DMS53 (cell line): ENCODE results near the gene FOSL2.
"Not testable (repeated sequence)": the region's sequence is repeated elsewhere in the genome, so short reads cannot be mapped to it uniquely, and the experiment has no call there.

Source experiments
- DNase-seq: peaks from one replicate; lab custom pipeline; 2025; lab: John Stamatoyannopoulos, UW

Gene FOSL2

GRCh38 chr2:28357055-28357454 lies 35.6 kb upstream of the FOSL2 start:
- DNase-seq: no peak

- no peak for DNase-seq
These were observed 34.5 kb upstream of the FOSL2 start for GRCh38 chr2:28357948-28358667.

GRCh38 chr2:28358668-28359201 lies 33.9 kb upstream of the FOSL2 start:
- DNase-seq: no peak

GRCh38 chr2:28359222-28360057 lies 33.2 kb upstream of the FOSL2 start:
- DNase-seq: peak; percentile 79

GRCh38 chr2:28360058-28360717 lies 32.5 kb upstream of the FOSL2 start:
- DNase-seq: no peak

- no peak for DNase-seq
These were observed 31.9 kb upstream of the FOSL2 start for GRCh38 chr2:28360718-28361293.

GRCh38 chr2:28361991-28362710 lies 30.5 kb upstream of the FOSL2 start:
- no peak for DNase-seq

GRCh38 chr2:28362991-28363521 lies 29.6 kb upstream of the FOSL2 start:
- no peak for DNase-seq

- DNase-seq: no peak
These were observed 28.9 kb upstream of the FOSL2 start for GRCh38 chr2:28363686-28364280.

GRCh38 chr2:28364610-28365009 lies 28.0 kb upstream of the FOSL2 start:
- DNase-seq: no peak

GRCh38 chr2:28365158-28365557 lies 27.5 kb upstream of the FOSL2 start:
- no peak for DNase-seq

GRCh38 chr2:28366149-28366495 lies 26.5 kb upstream of the FOSL2 start:
- no peak for DNase-seq

- DNase-seq: no peak
These were observed 26.0 kb upstream of the FOSL2 start for GRCh38 chr2:28366496-28367282.

- DNase-seq: no peak
These were observed 24.8 kb upstream of the FOSL2 start for GRCh38 chr2:28367667-28368356.

- DNase-seq: no peak
These were observed 24.3 kb upstream of the FOSL2 start for GRCh38 chr2:28368357-28368798.

- DNase-seq: no peak
These were observed 23.3 kb upstream of the FOSL2 start for GRCh38 chr2:28369358-28369757.

- DNase-seq: no peak
These were observed 22.3 kb upstream of the FOSL2 start for GRCh38 chr2:28370354-28370753.

- not testable (repeated sequence) for DNase-seq
These were observed 20.9 kb upstream of the FOSL2 start for GRCh38 chr2:28371728-28372127.

- no peak for DNase-seq
These were observed 18.8 kb upstream of the FOSL2 start for GRCh38 chr2:28373854-28374253.
